ENCODE results near the gene KCNK15.

Gene KCNK15

DNA sequence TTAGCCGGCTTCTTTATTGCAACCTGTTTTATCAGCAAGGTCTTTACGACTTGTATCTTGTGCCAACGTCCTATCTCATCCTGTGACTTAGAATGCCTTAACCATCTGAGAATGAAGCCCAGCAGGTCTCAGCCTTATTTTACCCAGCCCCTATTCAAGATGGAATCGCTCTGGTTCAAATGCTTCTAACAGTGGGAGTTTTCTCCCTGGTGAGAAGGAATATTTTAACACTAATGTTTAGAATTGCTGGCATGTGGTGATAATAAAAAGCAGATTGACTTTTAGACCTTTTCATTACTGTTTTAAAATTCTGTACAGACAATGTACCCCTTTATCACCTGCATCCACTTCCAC, 9.9 kb upstream of the KCNK15 start:
- DNase-seq (ENCODE audit: low read depth in 2 of 2), result no peak

DNA sequence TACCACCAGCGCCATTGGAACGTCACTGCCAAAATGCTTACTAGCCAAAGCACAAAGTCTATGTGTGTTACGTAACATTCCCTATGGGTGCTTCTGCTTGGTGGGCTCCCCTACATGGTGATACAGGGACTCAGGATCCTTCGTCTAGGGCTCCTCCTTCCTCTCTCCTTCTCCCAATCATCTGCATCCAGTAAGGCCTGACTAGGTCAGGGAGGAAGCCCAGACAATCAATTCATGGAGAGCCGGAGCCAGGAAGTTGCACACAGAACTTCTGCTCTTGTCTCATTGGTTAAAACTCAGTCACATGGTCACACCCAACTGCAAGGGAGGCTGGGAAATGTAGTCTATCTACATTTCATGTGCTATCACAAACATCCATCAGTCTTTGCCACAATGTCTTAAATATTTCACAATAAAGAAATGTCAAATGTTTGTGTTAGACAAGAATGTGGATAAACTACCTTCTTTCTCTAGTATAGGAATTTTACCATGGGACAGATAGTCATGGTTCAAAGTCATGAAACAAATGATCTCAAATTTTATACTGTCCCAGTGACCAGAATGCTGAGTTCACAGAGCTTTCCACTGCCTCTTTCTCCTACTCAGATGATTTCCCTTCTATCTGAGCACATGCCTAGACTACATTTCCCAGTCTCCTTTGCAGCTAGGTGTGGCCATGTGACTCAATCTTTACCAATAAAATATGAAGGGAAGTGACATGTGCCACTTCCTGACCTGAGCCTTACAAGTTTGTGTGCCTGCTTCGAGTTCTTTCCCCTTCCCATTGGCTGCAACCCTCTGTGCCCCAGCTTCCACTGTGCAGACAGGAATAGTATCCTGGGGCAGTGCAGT, 9.3 kb upstream of the KCNK15 start:
- peak; percentile 81 to 82 for DNase-seq (ENCODE audit: low read depth in 2 of 2)

DNA sequence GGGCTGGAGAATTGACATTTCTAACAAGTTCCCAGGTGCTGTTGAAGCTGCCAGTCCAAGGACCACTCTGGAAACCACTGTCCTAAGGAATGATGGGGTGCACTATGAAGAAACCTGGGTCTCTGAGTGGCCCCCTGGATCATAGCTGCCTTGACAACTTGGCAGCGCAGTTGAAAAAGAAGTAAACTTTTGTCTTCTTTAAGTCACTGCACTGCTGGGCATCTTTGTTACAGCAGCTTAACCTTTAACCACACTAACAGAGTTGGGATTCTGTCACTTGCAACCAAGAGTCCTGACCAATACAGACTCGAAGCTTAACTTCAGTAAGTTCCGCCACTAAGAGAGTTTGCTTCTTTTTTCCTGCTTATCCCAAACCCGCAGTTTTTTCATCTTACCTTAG, 8.5 kb upstream of the KCNK15 start:
- no peak for DNase-seq (ENCODE audit: low read depth in 2 of 2)

DNA sequence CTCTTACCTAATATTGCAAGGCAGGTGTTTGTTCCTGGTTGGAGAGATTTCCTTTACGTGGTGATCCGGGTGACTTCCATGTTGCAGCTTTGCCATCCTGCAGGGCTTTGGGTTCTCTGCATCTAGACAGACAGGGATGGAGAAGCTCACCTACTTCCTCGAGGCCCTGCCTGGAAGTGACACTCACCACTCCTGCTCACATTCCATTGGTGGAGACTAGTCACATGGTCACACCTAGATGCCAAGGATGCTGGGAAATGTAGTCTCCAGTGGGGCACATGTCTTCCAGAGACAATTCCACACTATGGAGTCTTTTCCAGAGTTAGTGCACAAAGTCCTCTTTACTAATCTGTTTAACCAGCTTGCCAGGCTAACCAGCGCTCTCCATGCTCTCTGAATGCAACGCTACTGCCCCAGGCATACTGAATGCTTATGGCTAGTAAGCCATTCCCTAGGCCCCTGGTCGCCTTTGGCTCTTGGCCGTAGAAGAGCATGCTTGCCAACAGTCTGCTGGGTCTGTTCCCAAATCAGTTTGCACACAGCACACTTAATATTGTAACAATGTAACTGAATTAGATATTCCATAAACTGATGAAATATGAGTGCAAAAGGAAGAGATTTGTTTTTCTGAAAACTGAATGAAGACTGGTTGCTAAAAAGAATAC, 6.7 kb upstream of the KCNK15 start:
- peak in 1 of 2 experiments; percentile 33 for DNase-seq (ENCODE audit: low read depth in 2 of 2)

DNA sequence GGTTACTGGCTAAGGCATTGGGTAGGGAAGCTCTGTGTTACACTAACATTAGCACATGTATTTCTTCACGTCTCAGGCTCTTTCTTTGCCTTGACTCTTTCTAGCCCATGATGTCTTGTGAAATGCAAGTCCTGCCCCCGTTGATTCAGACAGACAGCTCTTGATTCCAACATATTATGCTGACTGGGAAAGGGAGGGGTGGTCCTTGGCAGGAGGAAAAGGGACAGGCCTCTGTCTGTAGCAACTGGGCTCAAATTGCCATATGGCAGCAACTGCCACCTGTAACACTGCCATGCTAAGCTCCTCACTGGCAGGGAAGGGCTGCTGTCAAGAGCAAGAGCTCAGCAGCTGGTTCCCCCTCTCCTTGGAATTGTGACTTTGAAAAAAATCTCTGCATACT, 5.7 kb upstream of the KCNK15 start:
- no peak for DNase-seq (ENCODE audit: low read depth in 2 of 2)

DNA sequence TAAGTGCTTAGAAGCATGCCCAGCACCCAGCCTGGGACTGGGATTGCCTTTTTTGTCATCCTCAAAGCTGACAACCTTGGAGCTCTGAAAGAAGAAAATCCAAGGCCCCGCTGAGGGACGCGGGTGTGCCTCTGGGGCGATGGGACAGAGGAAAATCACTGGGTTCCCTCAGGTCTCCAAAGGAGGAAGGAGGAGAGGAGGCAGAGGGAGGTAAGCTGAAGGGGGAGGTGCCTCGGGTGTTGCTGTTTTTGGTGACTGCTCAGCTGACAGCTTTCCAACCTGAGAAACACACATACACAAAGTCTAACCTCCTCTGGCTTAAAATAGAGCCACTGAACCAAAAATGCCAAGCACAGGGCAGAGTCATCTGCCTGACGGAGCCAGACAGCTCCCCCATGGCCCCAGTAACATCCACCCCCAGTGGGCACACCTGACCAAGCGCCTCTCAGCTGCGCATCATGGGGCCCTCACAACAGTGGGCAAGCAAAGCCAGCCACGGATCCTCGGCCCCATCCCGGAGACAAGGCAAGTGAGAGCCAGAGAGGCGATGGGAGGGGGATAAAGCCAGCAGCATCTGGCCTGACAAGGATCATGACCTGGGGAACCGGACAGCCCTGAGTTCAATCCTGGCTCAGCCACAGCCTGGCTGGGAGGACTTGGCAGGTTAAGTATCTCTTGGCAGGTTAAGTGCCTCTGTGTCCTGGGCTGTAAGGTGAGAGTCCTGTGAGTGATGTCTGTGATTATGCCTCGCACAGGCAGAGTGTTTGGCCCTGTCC, 3.2 kb upstream of the KCNK15 start:
- no peak for DNase-seq (ENCODE audit: low read depth in 2 of 2)

DNA sequence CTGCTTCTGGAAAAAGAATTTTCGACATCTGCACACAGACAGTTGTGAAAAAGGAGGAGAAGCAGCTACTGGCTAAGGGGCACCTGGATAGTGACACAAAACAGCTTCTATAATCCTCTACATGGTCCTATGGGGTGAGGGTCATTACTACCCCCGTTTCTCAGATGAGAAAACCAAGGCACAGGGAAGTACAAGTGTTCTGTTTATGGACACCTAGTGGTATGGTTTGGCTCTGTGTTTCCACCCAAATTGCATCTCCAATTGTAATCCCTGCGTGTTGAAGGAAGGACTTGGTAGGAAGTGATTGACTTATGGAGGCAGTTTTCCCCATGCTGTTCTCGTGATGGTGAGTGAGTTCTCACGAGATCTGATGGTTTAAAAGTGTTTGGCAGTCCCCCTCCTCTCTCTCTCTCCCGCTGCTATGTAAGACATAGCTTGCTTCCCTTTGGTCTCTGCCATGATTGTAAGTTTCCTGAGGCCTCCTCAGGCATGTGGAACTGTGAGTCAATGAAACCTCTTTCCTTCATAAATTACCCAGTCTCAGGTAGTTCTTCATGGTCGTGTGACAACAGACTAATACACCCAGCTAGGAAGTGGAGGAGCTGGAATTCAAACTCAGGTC, 2.5 kb upstream of the KCNK15 start:
- no peak for DNase-seq (ENCODE audit: low read depth in 2 of 2)

DNA sequence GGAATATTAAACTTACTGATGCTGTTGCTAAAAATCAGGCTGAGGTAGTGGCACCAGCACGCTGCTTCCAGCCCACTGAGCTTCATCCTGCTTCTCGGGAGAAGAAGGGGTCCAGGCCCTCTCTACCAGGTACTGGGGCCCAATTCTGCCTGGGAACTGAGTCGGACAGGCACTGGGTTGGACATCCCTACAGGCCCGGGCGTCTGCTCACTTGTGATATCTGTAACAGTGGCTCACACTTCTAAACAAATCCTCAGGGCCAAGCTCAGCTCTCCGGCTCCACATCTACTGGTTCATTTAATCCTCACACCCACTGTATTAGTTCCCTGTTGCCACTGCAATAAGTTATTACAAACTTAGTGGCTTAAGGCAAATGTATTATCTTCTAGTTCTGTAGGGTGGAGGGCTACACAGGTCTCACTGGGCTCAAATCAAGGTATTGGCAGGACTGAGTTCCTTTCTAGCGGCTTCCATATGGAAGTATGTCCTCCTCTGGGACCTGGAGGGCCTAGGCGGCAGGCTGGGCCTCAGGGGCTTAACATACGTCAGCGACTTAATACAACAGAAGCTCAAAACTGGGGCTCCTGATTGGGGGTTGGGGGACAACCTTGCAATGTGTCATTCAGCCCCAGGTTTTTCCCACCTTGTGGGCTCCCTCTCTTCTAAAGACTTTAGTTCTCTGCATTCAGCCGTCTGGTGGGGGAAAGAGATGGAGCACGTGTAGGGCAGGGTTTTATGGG, 1.6 kb upstream of the KCNK15 start:
- no peak for DNase-seq (ENCODE audit: low read depth in 2 of 2)

DNA sequence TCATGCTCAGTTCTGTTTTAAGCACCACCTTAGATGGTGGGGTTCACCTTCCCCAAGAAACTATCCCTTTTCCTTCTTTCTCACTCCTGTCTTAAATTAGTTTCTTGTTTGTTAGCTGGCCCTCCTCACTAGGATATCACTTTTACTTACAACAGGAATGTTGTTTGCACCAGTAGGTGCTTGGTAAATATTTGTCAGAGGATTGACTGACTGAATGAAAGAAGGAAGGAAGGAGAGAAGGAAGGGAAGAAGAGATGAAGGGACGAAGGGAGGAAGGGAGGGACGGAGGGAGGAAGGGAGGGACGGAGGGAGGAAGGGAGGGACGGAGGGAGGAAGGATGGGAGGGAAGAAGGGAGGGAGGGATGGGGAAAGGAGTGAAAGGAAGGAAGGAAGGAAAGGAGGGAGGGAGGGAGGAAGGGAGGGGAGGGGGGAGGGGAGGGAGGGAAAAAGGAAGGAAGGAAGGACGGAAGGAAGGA, 505 bp upstream of the KCNK15 start:
- no peak for DNase-seq (ENCODE audit: low read depth in 2 of 2)

DNA sequence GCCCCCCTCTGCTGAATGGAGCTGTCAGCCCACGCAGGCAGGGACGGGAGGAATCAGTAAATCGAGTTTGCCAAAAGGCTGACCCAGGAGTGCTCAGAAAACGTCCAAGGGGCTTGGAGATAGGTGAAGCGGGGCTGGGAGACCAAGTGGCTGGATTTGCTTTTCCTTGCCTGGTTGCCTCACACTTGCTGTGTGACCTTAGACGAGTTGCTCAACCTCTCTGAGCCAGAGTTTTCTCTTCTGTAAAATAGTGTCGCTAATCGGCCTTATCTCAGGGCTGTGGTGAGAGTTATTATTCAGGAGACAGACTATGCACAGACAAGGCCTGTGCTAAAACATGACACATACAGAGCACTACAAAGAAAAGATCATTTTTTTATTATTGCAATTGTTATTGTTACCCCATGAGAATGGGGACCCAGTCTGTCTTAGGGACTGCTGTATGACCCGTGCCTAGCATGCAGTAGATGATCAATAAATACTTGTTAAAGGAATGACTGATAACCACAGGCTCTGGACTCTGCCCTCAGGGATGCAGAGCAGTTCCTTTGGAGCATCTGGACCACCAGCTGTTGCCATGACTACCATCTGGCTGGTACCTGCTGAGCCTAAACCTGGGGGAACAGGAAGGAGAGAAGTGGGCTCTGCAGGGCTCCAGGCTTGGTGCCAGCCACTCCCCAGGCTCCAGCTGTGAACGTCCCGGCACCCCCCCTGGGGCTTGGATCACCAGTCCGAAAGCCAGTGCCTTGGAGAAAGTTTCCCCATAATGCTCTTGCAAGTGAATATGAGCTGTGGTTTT, 901 bp downstream of the KCNK15 start:
- no peak for DNase-seq (ENCODE audit: low read depth in 2 of 2)

DNA sequence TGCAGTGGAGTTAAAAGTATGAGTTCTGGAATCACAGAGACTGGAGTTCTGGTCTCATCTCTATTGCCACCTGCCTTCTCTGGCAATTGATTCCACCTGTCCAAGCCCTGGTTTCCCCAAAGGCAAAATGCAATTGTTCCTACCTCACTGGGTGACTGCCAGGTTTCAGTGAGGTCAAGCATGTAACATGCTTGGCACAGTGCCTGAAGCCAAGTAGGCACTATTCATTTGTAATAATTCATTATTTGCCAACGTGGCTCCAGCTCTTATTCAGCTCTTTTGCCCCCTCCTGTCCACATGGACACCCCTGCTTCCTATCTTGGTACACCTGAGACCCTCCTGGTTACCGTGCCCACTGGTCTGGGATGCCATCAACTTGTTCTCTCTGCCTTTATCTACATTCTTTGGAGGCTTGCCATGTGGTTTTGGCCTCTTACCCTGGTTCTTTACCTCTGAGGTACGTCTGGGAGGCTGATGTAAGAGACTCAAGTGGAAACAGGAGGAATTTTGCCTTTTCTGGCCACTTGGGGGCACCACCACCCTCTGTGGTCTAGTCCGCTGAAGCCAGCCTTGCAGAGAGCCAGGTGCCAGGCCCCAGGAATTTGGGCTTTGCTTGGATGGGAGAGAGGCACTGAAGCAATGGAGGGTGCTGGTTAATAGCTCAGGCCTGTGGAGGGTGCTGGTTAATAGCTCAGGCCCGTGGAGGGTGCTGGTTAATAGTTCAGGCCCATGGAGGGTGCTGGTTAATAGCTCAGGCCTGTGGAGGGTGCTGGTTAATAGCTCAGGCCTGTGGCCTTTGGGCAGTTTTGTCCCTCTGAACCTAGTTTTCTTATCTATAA, 1.7 kb downstream of the KCNK15 start:
- DNase-seq (ENCODE audit: low read depth in 2 of 2), result peak; percentile 20

DNA sequence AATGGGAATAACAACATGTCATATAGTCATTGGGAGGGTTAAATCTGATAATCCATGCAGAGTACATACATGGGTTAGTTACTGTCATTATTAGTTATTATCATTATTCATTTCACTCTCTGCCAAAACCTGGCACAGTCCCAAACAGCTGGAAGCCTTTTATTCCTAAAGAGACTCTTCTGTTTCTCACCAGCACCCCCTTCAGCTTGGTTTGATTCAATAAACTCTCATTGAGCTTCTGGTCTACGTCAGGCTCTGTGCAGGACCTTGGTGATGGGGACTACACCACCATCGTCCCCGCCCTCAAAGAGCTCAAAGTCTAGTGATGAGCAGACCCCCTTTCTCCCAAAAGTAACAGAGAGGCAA, 2.3 kb downstream of the KCNK15 start:
- DNase-seq (ENCODE audit: low read depth in 2 of 2), result no peak

DNA sequence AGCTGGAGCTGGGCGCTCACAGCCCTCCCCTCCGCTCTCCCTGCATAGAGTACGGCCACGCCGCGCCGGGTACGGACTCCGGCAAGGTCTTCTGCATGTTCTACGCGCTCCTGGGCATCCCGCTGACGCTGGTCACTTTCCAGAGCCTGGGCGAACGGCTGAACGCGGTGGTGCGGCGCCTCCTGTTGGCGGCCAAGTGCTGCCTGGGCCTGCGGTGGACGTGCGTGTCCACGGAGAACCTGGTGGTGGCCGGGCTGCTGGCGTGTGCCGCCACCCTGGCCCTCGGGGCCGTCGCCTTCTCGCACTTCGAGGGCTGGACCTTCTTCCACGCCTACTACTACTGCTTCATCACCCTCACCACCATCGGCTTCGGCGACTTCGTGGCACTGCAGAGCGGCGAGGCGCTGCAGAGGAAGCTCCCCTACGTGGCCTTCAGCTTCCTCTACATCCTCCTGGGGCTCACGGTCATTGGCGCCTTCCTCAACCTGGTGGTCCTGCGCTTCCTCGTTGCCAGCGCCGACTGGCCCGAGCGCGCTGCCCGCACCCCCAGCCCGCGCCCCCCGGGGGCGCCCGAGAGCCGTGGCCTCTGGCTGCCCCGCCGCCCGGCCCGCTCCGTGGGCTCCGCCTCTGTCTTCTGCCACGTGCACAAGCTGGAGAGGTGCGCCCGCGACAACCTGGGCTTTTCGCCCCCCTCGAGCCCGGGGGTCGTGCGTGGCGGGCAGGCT, 4.6 kb downstream of the KCNK15 start:
- no peak for DNase-seq (ENCODE audit: low read depth in 2 of 2)

DNA sequence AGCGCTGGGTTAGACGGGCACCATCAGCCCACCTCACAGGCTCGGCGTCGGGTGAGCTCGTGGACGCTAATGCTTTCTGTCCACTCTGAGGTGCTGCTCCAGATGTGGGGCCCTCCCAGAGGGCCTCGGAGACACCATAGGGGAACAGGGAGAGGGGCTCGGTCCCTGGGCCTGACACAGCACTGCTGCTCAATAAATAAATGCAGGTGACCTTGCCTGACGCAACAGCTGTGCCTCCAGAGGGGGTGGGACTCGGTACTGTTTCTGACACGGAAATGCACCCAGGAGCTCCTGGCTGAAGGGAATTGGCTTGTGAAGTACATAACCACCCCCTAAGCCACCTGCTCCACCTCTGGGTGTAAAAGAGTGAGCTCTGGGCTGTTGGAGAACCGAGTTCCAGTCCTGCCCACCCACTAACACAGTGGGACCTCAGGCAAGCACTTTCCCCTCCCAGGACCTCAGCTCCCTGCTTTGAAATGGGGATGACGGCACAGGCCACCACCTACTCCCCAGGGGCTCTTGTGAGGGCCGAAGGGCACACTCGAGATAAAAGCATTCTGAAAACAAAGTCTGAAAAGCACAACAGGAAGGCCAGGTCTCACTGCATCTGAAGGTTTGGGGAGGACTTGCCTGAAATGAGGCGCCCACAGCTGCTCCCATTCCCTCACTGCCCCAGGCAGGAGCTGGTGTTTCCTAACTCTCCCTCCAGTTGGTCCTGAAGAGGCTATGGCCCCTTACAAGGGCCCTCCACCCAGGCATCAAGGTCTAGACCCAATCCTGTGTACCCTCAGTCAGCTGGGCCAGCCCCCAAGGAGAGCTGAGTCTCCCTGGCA, 6.7 kb downstream of the KCNK15 start:
- no peak for DNase-seq (ENCODE audit: low read depth in 2 of 2)

DNA sequence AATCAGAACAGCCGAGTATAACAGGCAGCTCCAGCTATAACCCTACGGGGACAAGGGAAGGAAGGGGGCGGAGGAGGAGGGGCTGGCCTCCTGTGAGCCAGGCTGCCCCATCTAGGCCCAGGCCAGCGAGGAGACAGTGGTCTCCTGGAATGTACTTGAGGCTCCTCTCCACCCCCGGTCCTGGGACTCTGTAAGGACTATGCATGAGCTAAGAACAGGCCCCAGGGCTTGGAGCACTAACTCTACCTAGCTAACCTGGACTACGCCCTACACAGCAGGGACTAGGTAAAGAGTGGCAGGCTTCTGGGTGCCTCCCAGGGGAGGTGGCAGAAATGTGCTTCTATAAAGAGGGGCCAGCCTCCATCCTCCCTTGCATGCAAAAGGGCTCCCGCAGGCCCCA, 8.9 kb downstream of the KCNK15 start:
- no peak for DNase-seq (ENCODE audit: low read depth in 2 of 2)

DNA sequence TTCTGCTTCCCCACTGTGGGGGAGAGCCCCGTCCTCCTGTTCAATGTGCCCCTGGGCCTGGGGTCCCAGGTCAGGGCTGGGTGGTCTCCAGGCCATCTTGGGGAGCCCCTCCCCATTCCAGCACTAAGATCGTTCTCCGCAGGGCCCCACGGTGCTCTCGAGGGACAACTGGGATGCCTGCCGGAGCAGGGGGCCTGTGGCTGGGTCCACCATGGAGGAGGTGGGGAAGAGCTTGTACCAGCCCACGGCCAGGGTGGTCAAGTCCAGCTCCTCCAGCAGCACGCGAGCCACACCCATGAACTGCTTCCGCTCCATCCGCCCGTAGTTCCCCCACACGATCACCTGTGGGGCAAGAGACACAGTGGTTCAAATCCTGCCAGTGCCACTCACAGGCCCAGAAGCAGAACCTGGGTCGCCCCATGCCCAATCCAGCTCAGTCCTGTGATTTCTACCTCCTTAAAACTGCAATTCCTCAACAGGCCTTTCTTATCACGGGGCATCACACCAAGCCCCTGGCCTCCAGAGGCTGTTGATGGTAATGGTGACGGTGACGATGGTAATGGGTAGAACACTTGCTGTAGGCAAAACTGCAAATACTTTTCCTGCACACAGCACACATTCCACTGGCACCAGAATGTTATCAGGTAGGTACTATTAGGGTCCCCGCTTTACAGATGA, 10.5 kb downstream of the KCNK15 start:
- DNase-seq (ENCODE audit: low read depth in 2 of 2), result no peak

DNA sequence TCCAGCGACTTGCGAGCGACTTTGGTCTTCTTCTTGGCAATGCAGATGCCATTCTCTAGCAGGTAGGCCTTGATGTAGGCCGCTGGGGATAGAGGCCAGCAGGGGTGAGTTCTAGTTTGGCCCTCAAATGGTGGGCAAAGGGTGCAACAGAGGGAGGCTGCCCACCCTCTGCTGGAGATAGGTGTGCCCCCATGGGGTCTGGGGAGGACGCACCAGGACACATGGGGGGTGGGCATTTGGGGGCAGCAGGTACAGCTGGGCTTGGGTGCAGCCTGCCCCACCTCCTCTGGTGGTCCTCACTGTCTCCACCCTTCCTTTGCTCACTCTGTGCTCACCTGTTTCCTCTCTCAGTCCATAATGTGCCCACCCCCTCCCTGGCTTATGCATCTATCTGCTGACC, 11.3 kb downstream of the KCNK15 start:
- no peak for DNase-seq (ENCODE audit: low read depth in 2 of 2)
